ENCODE results near the gene PSMC3IP.
"Not testable (repeated sequence)": the region's sequence is repeated elsewhere in the genome, so short reads cannot be mapped to it uniquely, and the experiment has no call there.

The PSMC3IP gene, protein sequence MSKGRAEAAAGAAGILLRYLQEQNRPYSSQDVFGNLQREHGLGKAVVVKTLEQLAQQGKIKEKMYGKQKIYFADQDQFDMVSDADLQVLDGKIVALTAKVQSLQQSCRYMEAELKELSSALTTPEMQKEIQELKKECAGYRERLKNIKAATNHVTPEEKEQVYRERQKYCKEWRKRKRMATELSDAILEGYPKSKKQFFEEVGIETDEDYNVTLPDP

GRCh38 chr17:42577532-42578281 lies at the start of gene PSMC3IP:
TSS of gene PSMC3IP (minus strand) at chr17:42577729. CDS start at chr17:42577686, 43 bp downstream.
- peak; percentile 96 for DNase-seq

- DNase-seq, result no peak
Observed at GRCh38 chr17:42623732-42624596, 46.4 kb upstream of the PSMC3IP start.

DNA sequence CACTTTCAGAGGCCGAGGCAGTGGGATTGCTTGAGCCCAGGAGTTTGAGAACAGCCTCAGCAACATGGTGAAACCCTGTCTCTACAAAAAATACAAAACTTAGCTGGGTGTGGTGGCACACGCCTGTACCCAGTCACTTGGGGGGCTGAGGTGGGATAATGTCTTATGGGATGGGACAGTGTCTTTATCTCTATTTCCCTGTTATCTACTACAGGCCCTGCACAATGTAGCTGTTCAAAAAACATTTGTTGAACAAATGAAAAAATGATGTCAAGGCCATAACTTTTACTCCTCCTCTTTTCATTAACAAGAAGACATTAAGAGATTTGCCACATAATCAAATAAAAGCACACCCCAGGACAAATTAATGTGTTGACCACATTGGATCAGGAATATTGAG lies 45.7 kb upstream of the PSMC3IP start:
- DNase-seq, result no peak

- not testable (repeated sequence) for DNase-seq
Observed at GRCh38 chr17:42621987-42622386, 44.5 kb upstream of the PSMC3IP start.

DNA sequence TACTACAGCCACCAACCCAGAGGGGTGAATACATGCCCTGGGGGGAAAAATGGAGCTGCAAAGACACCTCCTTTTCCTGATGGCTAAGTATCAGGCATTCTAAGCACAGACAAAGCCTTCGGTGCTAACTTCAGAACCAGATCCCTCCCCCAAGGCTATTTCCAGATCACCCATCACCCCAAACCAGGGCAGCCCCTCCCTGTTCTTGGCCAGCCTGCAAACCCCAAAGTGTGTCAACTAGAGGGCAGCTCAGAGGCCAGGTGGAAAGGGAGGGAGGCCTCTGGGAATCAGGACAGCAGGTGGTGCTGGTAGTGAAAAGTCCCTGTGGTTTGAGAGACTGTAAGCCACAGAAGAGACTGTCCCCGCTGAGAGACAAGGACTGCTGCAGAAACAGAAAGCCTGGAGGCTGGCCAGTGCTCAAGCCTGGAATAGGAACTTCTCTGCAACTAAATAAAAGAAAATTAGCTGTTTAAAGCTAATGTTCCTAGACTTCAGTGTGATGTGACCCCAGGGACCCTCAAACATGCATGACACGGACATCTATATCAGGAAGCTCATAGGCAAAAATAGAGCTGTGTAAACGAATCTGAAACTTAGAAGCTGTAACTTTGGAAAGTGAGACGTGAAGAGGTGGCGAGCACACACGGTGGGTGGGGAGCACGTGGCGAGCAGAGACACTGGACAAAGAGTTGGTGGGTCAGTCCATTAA lies 41.1 kb upstream of the PSMC3IP start:
- no peak for DNase-seq

DNA sequence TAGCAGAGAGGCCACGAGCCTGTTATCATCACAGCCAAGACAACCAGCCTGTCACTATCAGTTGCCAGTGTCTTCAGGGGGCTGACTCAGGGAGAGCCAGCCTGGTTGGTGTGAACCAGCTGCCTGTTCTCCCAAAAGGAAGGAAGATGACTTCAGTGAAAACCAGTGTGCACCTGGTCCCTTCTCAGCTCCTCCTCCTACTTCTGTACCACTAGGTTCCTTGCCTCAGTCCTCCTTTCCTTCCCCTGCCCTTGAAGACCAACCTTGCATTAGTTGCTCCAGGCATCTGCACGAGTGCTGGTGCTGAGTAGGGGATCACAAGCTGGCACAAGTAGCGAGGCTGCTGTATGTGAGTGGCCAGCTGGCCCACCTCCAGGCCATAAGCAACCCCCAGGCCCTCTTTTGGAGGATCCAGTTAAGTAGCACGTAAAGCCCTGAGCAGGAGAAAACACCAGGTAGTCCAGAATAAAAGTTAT lies 40.5 kb upstream of the PSMC3IP start:
- no peak for DNase-seq

GRCh38 chr17:42613699-42614295 lies 36.3 kb upstream of the PSMC3IP start:
- no peak for DNase-seq

- no peak for DNase-seq
Observed at GRCh38 chr17:42612013-42612412, 34.5 kb upstream of the PSMC3IP start.

DNA sequence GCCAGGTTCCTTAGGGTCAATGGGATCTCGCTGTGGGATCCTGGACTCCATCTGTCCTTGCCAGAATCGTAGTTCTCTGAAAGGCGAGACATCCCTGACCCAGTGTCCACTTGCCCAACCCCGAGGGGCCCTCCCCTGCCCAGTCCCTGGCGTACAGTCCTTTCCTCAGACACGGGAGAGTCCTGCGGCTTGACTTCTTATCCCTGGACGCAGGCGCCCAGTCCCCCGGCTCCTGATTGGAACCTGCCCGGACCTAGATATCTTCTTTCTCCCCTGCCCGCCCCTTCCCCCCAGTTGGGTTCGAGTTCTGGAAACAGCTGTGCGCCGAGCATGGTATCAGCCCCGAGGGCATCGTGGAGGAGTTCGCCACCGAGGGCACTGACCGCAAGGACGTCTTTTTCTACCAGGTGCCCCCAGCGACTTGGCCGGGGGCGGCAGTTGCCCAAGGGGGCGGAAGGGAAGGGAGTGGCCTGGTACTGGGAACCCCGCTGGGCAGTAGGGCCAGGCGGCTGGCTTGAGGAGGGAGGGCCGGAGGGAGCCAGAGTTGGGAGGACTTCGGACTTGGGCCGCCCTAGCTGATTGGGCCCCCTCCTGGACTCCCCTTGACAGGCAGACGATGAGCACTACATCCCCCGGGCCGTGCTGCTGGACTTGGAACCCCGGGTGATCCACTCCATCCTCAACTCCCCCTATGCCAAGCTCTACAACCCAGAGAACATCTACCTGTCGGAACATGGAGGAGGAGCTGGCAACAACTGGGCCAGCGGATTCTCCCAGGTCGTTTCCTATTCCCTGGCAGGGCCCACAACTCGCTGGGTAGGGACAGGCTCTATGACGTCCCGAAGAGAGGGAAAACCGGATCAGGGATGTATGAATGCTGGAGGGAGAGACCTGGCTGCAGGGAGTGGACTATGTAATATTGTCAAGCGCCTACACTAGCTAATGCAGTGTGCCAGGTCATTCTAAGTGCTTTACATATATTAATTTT lies 32.6 kb upstream of the PSMC3IP start:
- DNase-seq, result not testable (repeated sequence)

DNA sequence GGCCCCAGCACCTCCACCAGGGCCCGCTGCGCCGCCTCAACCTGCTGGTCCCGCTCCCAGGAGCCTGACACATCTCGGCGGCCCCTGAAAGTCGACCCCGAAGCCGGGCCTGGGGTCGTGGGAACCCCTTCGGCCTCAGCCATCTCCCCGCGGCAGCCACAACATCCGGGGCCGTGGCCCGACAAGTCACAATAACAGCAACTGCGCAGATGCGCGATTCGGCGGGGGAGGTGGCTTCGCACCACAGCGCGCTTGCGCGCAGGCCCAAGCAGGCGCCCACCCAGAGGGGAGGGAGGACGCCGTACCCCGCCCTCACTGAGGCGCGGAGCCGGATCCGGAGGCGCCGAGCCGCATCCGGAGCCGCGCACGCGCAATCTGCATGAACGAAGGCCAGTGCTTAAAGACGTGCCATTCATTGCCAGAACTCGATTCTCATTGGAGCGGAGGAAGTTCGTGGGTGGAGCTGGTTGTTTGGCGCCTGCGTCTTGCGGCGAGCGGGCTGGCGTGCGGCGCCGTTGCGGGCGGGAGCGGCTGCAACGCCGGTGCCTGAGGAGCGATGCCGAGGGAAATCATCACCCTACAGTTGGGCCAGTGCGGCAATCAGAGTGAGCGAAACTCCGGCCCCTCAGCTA lies 31.8 kb upstream of the PSMC3IP start, which contains the start of the genes RETREG3 and TUBG1:
TSS of gene RETREG3 (minus strand) at position 193 of the 632 bp plus-strand sequence. CDS start at position 143, 50 bp downstream.
TSS of gene TUBG1 (plus strand) at position 502 of the 632 bp plus-strand sequence. CDS start at position 557, 55 bp downstream.
- DNase-seq, result peak; percentile 98

DNA sequence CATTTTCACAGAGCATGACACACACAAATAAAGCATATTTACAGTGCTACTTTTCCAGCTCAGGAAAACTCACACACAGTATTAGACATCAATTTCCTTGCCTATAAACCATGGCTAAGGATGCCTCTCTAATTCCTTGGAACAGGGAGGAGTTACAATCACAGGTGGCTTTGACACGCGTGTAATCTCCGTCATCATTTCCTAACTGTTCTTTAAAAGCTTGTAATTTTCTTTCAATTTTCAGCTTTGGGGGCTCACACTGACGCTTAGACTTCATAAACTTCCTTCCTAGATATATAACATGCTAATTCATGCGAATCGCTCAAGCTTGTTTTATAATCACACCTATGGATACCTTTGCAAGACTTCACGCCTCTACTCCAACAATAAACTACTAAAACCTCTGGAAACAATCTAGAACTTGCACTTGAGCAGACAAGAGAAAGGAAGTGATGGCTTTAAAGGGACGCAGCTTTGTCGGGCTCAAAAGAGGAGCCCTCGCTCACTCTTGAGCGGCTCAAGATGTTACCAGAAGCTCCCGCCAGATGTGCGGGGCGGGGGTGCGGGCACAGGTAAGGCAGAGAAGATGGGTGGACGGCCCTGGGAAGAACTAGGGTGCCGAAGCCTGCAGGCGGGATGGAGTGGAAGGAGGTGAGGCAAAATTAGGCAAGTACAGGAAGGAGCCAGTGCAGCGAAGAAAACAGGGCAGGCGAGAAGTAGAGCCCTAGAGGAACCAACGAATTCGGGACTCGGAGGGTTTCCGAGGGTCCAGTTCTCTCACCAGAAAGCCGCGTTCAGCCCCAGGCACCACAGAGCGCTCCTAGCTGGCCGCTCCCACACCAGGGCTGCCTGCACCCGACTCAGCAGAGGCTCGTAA lies 31.0 kb upstream of the PSMC3IP start:
- DNase-seq, result peak; percentile 28 to 43

- DNase-seq, result no peak
Observed at GRCh38 chr17:42607769-42608168, 30.2 kb upstream of the PSMC3IP start.

DNA sequence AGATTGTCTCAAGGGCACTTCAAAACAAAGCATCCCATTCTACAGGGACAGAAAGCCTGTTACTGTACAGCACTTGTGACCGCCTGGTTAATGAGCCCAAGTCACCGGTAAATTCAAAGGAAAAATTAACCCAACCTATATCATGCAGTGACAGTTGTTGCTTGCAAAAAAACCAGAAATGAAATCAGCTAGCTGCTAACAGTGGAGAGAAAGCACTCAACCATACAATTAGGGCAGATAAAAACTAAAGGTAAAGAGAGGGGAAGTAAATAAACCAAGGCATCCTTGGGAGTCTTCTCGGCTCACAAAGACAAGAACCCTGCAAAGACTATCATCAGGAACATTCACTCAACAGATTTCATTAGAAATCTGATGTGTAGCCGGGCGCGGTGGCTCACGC lies 25.8 kb upstream of the PSMC3IP start:
- DNase-seq, result no peak

- peak in 1 of 2 experiments; percentile 6 for DNase-seq
Observed at GRCh38 chr17:42598905-42599304, 21.4 kb upstream of the PSMC3IP start.

GRCh38 chr17:42596386-42596785 lies 18.9 kb upstream of the PSMC3IP start:
- no peak for DNase-seq

- no peak for DNase-seq
Observed at GRCh38 chr17:42591411-42591810, 13.9 kb upstream of the PSMC3IP start.

- no peak for DNase-seq
Observed at GRCh38 chr17:42590886-42591285, 13.4 kb upstream of the PSMC3IP start.

- no peak for DNase-seq
Observed at GRCh38 chr17:42586514-42587230, 9.1 kb upstream of the PSMC3IP start.
